Panc1 (cell line): ENCODE measurements around the gene ATP2A2. TPM values are rescaled to one million over a fixed set of nuclear protein-coding genes. Genes with fewer than 3 reads are reported as not detected.

Experiments
- ATAC-seq: fragments of 200-7000 bp; cut with Tn5 transposase; 2 replicates; pipeline ENCODE4 v1.9.1; 2020; ENCODE audit warnings: mild to moderate bottlenecking, moderate library complexity
- BruUV-seq: library from RNA; stranded (reverse); fragments of 400-500 nt; replicated peaks from 2 replicates; lab custom pipeline; 2021; lab: Mats Ljungman, UMichigan
- CTCF ChIA-PET: fragments of 300-600 bp; sonication (Branson Sonifier 250); formaldehyde crosslinking; loops from one replicate; lab custom pipeline; 2022; ENCODE audit warnings: antibody characterized with exemption; lab: Charles Lee
- POLR2A ChIA-PET: fragments of 300-600 bp; sonication (Branson Sonifier 250); formaldehyde crosslinking; loops from one replicate; lab custom pipeline; 2022; ENCODE audit warnings: antibody characterized with exemption; lab: Charles Lee
- DNase-seq: peaks from one replicate; pipeline ENCODE4 v3.0.0-alpha.2; 2010; ENCODE audit warnings: low read depth, low spot score
- H3K27ac ChIP-seq: 2 replicates; pipeline ENCODE4 v1.5.1; 2011; ENCODE audit warnings: mild to moderate bottlenecking, low read length, inconsistent platforms
- H3K27me3 ChIP-seq: fragments of 200-500 bp; sonication (Bioruptor generic); 2 replicates; pipeline ENCODE4 v1.6.0; 2014; ENCODE audit warnings: low read length, inconsistent platforms; ENCODE audit not compliant: control insufficient read depth, insufficient read depth
- H3K36me3 ChIP-seq: fragments of 200-500 bp; sonication (Bioruptor generic); 2 replicates; pipeline ENCODE4 v1.5.1; 2014; ENCODE audit warnings: inconsistent platforms, mild to moderate bottlenecking, low read length, moderate library complexity; ENCODE audit not compliant: control insufficient read depth, insufficient read depth
- H3K4me1 ChIP-seq: 2 replicates; pipeline ENCODE4 v1.5.1; 2011; ENCODE audit warnings: inconsistent platforms, mild to moderate bottlenecking, low read length, moderate library complexity; ENCODE audit not compliant: control insufficient read depth, insufficient read depth
- H3K4me3 ChIP-seq, 2 experiments: 2 replicates each; pipeline ENCODE4 v1.5.1; 2011 to 2012; ENCODE audit warnings: low read depth in 2 of 2, low read length in 2 of 2, mild to moderate bottlenecking in 2 of 2, inconsistent platforms in 1 of 2, moderate library complexity in 1 of 2
- H3K9me3 ChIP-seq: fragments of 200-500 bp; sonication (Bioruptor generic); 2 replicates; pipeline ENCODE4 v1.5.1; 2014; ENCODE audit warnings: low read depth, mild to moderate bottlenecking, inconsistent platforms, low read length, moderate library complexity; ENCODE audit not compliant: control insufficient read depth, insufficient read depth
- CTCF ChIP-seq: fragments of 450-650 bp; IDR thresholded peaks from 2 replicates; pipeline ENCODE4 v1.5.1; 2017; ENCODE audit warnings: mild to moderate bottlenecking
- POLR2AphosphoS5 ChIP-seq: IDR thresholded peaks from 2 replicates; pipeline ENCODE4 v1.6.1; 2012; ENCODE audit warnings: mild to moderate bottlenecking, low read depth, low read length, moderate library complexity
- REST ChIP-seq, 2 experiments: IDR thresholded peaks; 2 replicates each; pipeline ENCODE4 v1.6.1; 2011 to 2012; ENCODE audit warnings: low read depth in 2 of 2, control low read depth in 1 of 2, low read length in 1 of 2, mild to moderate bottlenecking in 1 of 2, moderate library complexity in 1 of 2; ENCODE audit not compliant: insufficient read depth in 1 of 2
- SIN3A ChIP-seq: IDR thresholded peaks from 2 replicates; pipeline ENCODE4 v1.6.1; 2012; ENCODE audit warnings: low read depth, mild to moderate bottlenecking, low read length, moderate library complexity, borderline replicate concordance; ENCODE audit not compliant: insufficient read depth
- TCF7L2 ChIP-seq: IDR thresholded peaks from 2 replicates; pipeline ENCODE4 v1.6.1; 2011; ENCODE audit warnings: mild to moderate bottlenecking, low read depth, low read length, inconsistent platforms
- in situ Hi-C: cut with HindIII; loops from 2 replicates; pipeline ENCODE4 v1.10.0; 2016; ENCODE audit warnings: low sequenced_read_pairs, low pct_unique_long_range_greater_than_20kb
- intact Hi-C: fragments of 100-400 bp; cut with micrococcal nuclease; formaldehyde crosslinking; loops from one replicate; pipeline ENCODE4 v1.10.0; 2022; ENCODE audit not compliant: unreplicated experiment
- total RNA-seq: library from RNA; stranded (reverse); gene quantifications from one replicate; pipeline ENCODE4 v1.2.1, GENCODE V29; 2021; ENCODE audit not compliant: unreplicated experiment

Gene ATP2A2
- total RNA-seq, 1 experiment from 2014 or later: 286 TPM

- Histone ChIP-seq H3K36me3 (peaks cover 15% of the 10 kb centered on the region; the same call in 1 of the 2 replicates), H3K4me1 (peaks cover 23% of the 10 kb centered on the region), H3K27ac (peak overlapping the region; percentile 89), H3K9me3 (no peaks in the 10 kb centered on the region), H3K4me3 (peak overlapping the region; percentile 70 to 88), H3K27me3 (no peaks in the 10 kb centered on the region)
- CTCF ChIA-PET: no interaction called here
- intact Hi-C loops (loop anchor here (10.0 kb wide), 1 partner anchor 175 kb away; no protein-coding TSS in a partner anchor), in situ Hi-C loops (no loop called here)
- no peak for ATAC-seq
- POLR2A ChIA-PET: interaction anchor here (0.6 kb wide), 2 partner anchors 13 to 210 kb away, joined by 3 read pairs; no protein-coding TSS in a partner anchor
- TF ChIP-seq REST (IDR thresholded peaks at IDR 0.05; ENCODE audit: insufficient read depth in 1 of 2, low read depth in 2 of 2, low read length in 1 of 2) (no peak), CTCF (no peak), SIN3A (no peak), POLR2AphosphoS5 (no peak), TCF7L2 (no peak)
- BruUV-seq: no TSS peak
- no peak for DNase-seq
These were observed 1.3 kb upstream of the ATP2A2 start for GRCh38 chr12:110279566-110280375.

GRCh38 chr12:110280392-110280778 is 662 bp upstream of the ATP2A2 start:
- Histone ChIP-seq H3K27ac (peak overlapping the region; percentile 89), H3K36me3 (peaks cover 21% of the 10 kb centered on the region; the same call in 1 of the 2 replicates), H3K27me3 (no peaks in the 10 kb centered on the region), H3K9me3 (no peaks in the 10 kb centered on the region), H3K4me3 (peak overlapping the region; percentile 70 to 88), H3K4me1 (peaks cover 29% of the 10 kb centered on the region)
- TSS peak; percentile 91 for BruUV-seq
- ChIA-PET CTCF (interaction anchor here (0.6 kb wide), 1 partner anchor 57 kb away, joined by 5 read pairs; no protein-coding TSS in a partner anchor), POLR2A (interaction anchor here (0.6 kb wide), 2 partner anchors 12 to 210 kb away, joined by 3 read pairs; no protein-coding TSS in a partner anchor)
- TF ChIP-seq CTCF (no peak), SIN3A (0 out of 2 replicates have a peak, but pooled peaks have one; percentile 12), POLR2AphosphoS5 (no peak), REST (IDR thresholded peaks at IDR 0.05; ENCODE audit: insufficient read depth in 1 of 2, low read depth in 2 of 2, low read length in 1 of 2) (no peak), TCF7L2 (no peak)
- DNase-seq (no peak), ATAC-seq (peak; percentile 36)
- in situ Hi-C loops (no loop called here), intact Hi-C loops (loop anchor here (10.0 kb wide), 1 partner anchor 176 kb away; no protein-coding TSS in a partner anchor)
